ENCODE measurements around the gene LAIR2.

- TF ChIP-seq POLR2AphosphoS5 (IDR thresholded peaks at IDR 0.05) (no peak), EP300 (IDR thresholded peaks at IDR 0.05) (no peak)
- TF ChIP-seq, protein P1, sequence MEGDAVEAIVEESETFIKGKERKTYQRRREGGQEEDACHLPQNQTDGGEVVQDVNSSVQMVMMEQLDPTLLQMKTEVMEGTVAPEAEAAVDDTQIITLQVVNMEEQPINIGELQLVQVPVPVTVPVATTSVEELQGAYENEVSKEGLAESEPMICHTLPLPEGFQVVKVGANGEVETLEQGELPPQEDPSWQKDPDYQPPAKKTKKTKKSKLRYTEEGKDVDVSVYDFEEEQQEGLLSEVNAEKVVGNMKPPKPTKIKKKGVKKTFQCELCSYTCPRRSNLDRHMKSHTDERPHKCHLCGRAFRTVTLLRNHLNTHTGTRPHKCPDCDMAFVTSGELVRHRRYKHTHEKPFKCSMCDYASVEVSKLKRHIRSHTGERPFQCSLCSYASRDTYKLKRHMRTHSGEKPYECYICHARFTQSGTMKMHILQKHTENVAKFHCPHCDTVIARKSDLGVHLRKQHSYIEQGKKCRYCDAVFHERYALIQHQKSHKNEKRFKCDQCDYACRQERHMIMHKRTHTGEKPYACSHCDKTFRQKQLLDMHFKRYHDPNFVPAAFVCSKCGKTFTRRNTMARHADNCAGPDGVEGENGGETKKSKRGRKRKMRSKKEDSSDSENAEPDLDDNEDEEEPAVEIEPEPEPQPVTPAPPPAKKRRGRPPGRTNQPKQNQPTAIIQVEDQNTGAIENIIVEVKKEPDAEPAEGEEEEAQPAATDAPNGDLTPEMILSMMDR (IDR thresholded peaks at IDR 0.05) = no peak
Observed at GRCh38 chr19:54455786-54456422, 46.7 kb upstream of the LAIR2 start.

Data from gastroesophageal sphincter (tissue), 3 donors.